IMR-90 (cell line): ENCODE results near the gene DLX3.

Source experiments
- BHLHE40 ChIP-seq: fragments of 150-350 bp; IDR thresholded peaks from 2 replicates; pipeline ENCODE4 v1.6.1; 2016; ENCODE audit warnings: mild to moderate bottlenecking, low read depth, low read length
- CTCF ChIP-seq: conservative IDR thresholded peaks from 2 replicates; pipeline ENCODE4 v1.5.1; 2012; ENCODE audit warnings: mild to moderate bottlenecking, low read depth, low read length, improper control_type of control experiment
- FOS ChIP-seq: fragments of 150-350 bp; IDR thresholded peaks from 2 replicates; pipeline ENCODE4 v1.6.1; 2016; ENCODE audit warnings: low read depth, low read length
- MAZ ChIP-seq: IDR thresholded peaks from 2 replicates; pipeline ENCODE4 v1.6.1; 2012; ENCODE audit warnings: low read depth, mild to moderate bottlenecking, low read length, improper control_type of control experiment, moderate library complexity, borderline replicate concordance
- MXI1 ChIP-seq: IDR thresholded peaks from 2 replicates; pipeline ENCODE4 v1.6.1; 2012; ENCODE audit warnings: low read depth, mild to moderate bottlenecking, low read length, moderate library complexity, borderline replicate concordance
- POLR2A ChIP-seq: IDR thresholded peaks from 2 replicates; pipeline ENCODE4 v1.6.1; 2012; ENCODE audit warnings: mild to moderate bottlenecking, low read depth, low read length
- RAD21 ChIP-seq: IDR thresholded peaks from 2 replicates; pipeline ENCODE4 v1.6.1; 2012; ENCODE audit warnings: low read length, improper control_type of control experiment
- RCOR1 ChIP-seq: IDR thresholded peaks from 2 replicates; pipeline ENCODE4 v1.6.1; 2012; ENCODE audit warnings: mild to moderate bottlenecking, low read length, improper control_type of control experiment; ENCODE audit not compliant: insufficient replicate concordance

GRCh38 chr17:49990331-49990730 is 4.7 kb downstream of the DLX3 start:
- TF ChIP-seq RCOR1 (no peak), POLR2A (no peak), MAZ (no peak), CTCF (no peak), BHLHE40 (no peak), FOS (no peak), RAD21 (no peak), MXI1 (no peak)
